HAP-1 (cell line): ENCODE results near the gene KDSR.

Experiments
- DNase-seq, 2 experiments: peaks; one replicate each; pipeline ENCODE4 v3.0.0-alpha.2; 2016 to 2020; ENCODE audit warnings: low spot score in 2 of 2
- H3K27me3 ChIP-seq: fragments of 250-450 bp; sonication (Bioruptor Pico); 2 replicates; pipeline ENCODE4 v1.5.1; 2020; ENCODE audit warnings: low read depth, mild to moderate bottlenecking, moderate library complexity
- H3K36me3 ChIP-seq: fragments of 250-450 bp; sonication (Bioruptor Pico); replicated peaks from 2 replicates; pipeline ENCODE4 v1.5.1; 2020; ENCODE audit warnings: mild to moderate bottlenecking
- H3K4me1 ChIP-seq: fragments of 250-450 bp; sonication (Bioruptor Pico); 2 replicates; pipeline ENCODE4 v1.5.1; 2020; ENCODE audit warnings: mild to moderate bottlenecking
- H3K4me3 ChIP-seq: fragments of 250-450 bp; sonication (Bioruptor Pico); 2 replicates; pipeline ENCODE4 v1.5.1; 2020; ENCODE audit warnings: mild to moderate bottlenecking, moderate library complexity
- H3K9me3 ChIP-seq: fragments of 250-450 bp; sonication (Bioruptor Pico); 2 replicates; pipeline ENCODE4 v1.5.1; 2020; ENCODE audit warnings: mild to moderate bottlenecking, moderate library complexity
- in situ Hi-C: fragments of 300-500 bp; cut with MboI; formaldehyde crosslinking; loops from 3 replicates; pipeline ENCODE4 v1.14.3; 2020; ENCODE audit warnings: low sequenced_read_pairs, inconsistent platforms, mixed read lengths

Gene KDSR

DNA sequence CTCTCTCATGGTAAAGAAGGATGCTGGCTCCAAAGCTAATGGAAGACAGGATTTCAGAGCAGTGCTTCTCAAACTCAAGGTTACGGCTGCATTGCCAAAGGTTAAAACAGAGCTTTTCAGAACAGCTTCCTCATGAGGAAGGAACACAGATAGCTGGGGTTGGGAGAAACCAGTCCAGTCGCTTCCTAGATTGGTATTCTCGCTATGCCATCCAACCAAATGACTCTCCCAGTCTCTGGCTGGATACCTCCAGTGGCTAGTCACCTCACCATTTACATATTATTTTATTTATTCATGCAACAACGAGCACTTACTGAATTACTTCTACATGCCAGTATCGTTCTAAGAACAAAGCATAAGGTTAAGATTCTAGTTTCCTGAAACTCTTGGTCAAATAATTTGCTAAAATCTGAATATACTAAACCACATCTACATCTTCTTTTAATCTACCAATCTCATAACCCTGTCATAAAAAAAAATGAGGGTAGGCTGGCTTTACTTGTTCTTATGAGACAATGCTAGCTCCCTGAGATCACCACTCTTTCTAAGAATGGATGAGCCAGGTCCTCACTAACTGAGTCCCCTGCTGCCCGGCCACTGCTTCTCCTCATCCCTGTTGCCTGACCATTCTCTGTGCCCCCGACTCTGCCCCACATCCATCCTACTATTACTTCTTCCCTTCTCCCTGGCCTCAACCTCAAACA lies 20.4 kb downstream of the KDSR start:
- in situ Hi-C loops = loop anchor here (10.0 kb wide), 1 partner anchor 88 kb away; no protein-coding TSS in a partner anchor
- Histone ChIP-seq H3K4me1 (no peaks in the 10 kb centered on the region), H3K36me3 (peaks cover 67% of the 10 kb centered on the region), H3K27me3 (no peaks in the 10 kb centered on the region), H3K4me3 (no peak overlapping the region), H3K9me3 (no peaks in the 10 kb centered on the region)
- DNase-seq = no peak

DNA sequence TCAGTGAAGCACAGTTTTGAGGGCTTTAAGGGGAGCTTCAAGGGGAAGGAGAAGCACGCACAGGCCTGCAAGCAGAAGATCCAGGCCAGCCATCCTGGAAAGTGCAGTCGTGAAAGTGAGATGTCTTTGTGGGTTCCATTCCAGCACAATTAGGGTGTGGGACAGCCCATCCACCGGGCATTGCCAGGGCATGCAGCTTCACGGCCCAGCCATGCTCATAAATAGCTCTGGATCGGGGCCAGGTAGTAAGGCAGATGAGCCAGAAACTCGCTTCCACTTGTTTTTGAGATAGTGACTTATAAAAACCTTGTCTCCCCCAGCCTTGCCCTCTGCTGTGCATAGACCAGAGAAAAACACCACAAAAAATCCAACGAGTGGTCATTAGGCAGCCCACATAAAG lies 21.0 kb downstream of the KDSR start:
- no peak for DNase-seq
- in situ Hi-C loops = loop anchor here (10.0 kb wide), 1 partner anchor 89 kb away; no protein-coding TSS in a partner anchor
- Histone ChIP-seq H3K4me1 (peaks cover 1% of the 10 kb centered on the region; the same call in 1 of the 2 replicates), H3K27me3 (no peaks in the 10 kb centered on the region), H3K4me3 (no peak overlapping the region), H3K36me3 (peaks cover 61% of the 10 kb centered on the region), H3K9me3 (no peaks in the 10 kb centered on the region)

DNA sequence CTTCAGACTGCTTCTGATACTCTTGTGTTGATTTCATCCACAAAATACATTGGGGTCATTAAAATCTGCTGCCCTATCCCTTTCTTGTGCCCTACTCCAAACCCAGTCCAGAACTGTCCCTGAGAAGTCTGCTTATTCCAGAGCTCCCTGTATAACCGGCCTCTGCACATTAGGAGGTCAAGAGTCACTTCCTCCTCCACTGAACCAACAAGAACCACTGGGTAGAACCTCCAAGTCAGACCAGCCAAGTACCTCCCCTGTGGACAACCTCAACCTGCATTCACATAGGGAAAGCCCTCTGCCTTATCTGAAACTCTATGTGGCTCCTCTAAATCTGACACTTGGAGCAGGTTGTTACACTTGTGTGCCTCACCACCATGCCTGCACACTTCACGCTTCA lies 22.1 kb downstream of the KDSR start:
- no peaks in the 10 kb centered on the region for H3K9me3 ChIP-seq
- H3K4me3 ChIP-seq = no peak overlapping the region
- peaks cover 9% of the 10 kb centered on the region for H3K4me1 ChIP-seq
- in situ Hi-C loops = loop anchor here (10.0 kb wide), 1 partner anchor 90 kb away; no protein-coding TSS in a partner anchor
- DNase-seq = no peak
- H3K27me3 ChIP-seq = no peaks in the 10 kb centered on the region
- peaks cover 59% of the 10 kb centered on the region for H3K36me3 ChIP-seq

DNA sequence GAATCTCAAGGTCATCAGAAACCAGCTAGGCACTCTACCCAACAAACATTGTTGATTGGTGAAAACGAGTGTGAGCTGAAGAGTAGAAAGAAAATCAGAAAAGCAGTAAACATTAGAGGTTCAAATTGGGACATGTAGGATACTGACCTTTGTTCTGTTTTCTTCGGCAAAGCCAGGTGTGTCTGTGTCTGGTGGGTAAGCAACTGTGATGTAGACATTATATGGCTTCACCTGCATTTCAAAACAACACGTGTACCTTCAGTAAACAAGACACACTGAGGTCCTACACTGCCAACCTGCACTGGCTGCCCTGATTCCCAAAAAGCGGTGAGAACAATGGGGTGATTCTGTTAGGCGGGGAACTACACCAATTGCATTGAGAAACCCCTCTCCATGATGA lies 22.7 kb downstream of the KDSR start:
- no peak for DNase-seq
- H3K9me3 ChIP-seq = no peaks in the 10 kb centered on the region
- peaks cover 54% of the 10 kb centered on the region for H3K36me3 ChIP-seq
- H3K27me3 ChIP-seq = no peaks in the 10 kb centered on the region
- in situ Hi-C loops = loop anchor here (10.0 kb wide), 1 partner anchor 91 kb away; no protein-coding TSS in a partner anchor
- peaks cover 9% of the 10 kb centered on the region for H3K4me1 ChIP-seq
- H3K4me3 ChIP-seq = no peak overlapping the region

DNA sequence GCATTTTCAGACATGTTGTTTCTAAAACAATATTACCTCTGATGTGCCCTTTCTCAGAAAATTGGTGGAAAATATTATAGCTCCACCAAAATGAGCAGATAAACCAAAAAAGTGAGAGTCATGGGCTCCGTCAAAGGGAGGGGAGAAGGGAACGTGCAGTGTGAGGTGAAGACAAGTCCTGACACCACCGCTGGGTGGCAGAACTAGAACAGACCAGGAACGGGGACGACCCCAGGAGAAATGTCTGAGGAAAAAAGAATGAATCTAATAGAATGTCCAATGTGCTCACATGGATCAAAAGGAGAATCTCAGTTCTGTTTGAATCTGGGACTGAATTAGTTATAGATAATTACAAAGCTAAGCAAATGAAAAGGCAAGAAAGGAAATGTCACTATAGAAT lies 24.8 kb downstream of the KDSR start:
- H3K27me3 ChIP-seq = no peaks in the 10 kb centered on the region
- peak; percentile 58 to 73 for DNase-seq
- no peaks in the 10 kb centered on the region for H3K9me3 ChIP-seq
- peaks cover 9% of the 10 kb centered on the region for H3K4me1 ChIP-seq
- in situ Hi-C loops = loop anchor here (10.0 kb wide), 1 partner anchor 93 kb away; no protein-coding TSS in a partner anchor
- peaks cover 54% of the 10 kb centered on the region for H3K36me3 ChIP-seq
- no peak overlapping the region for H3K4me3 ChIP-seq

DNA sequence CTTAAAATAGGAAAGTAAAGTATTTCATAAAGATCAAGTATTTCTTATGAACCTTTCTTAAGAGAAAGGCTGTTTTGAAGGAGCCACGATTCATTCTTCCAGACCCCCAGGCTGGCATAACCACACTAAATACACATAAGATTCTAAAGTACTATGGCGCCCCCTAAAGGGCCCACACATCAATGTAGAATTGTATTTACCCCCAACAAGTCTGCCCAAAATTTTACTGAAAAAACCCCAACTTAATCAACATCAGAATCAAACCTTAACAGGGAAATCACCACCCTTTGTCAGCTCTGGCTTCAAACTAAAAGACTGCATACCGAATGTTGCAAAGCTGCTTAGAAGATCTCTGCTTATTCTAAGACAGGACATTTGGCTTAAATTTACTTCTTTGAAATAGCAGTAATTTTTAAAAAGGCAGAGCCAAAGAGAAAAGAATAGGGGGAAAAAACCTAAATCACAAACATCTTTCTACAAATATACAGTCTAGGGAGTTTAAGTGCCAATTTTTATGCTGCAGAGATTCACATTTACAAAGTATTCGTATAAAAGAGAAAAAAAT lies 27.0 kb downstream of the KDSR start:
- Histone ChIP-seq H3K36me3 (peaks cover 46% of the 10 kb centered on the region), H3K27me3 (no peaks in the 10 kb centered on the region), H3K4me3 (no peak overlapping the region), H3K4me1 (peaks cover 9% of the 10 kb centered on the region), H3K9me3 (no peaks in the 10 kb centered on the region)
- in situ Hi-C loops = loop anchor here (10.0 kb wide), 1 partner anchor 95 kb away; no protein-coding TSS in a partner anchor
- DNase-seq = peak; percentile 43 to 71

DNA sequence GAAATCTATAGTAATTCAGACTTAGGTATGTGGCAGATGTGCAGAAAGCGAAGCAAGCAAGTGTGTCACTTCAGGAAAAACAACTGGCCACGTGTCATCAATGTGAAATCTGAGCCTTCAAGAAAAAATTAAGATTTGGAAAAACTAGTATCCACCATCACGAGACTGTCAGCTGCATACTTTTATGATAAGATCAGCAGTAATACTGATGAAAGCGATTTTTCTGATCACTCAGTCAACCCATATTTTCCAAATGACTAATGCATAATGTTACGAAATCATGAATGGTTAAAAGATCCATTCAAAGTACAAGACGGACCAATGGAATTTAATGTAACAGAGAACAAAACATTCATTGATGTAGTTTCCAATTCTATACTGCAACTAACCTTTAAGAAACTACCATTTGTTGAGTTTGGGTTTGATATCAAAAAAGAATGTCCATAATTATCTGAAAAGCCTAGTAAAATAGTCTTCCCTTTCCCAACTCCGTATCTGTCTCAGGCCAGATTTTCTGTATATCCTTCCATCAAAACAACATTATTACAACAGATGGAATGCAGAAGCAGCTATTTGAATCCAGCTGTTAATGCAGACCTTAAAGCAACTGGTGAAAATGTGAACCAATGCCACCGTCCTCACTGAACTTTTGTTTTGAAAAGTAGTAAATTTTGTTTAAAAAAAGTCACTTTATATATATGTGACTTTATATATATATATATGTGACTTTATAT lies 30.5 kb downstream of the KDSR start:
- no peak for DNase-seq
- Histone ChIP-seq H3K36me3 (peaks cover 44% of the 10 kb centered on the region), H3K4me1 (peaks cover 9% of the 10 kb centered on the region), H3K4me3 (no peak overlapping the region), H3K27me3 (no peaks in the 10 kb centered on the region), H3K9me3 (no peaks in the 10 kb centered on the region)
- in situ Hi-C loops = no loop called here

DNA sequence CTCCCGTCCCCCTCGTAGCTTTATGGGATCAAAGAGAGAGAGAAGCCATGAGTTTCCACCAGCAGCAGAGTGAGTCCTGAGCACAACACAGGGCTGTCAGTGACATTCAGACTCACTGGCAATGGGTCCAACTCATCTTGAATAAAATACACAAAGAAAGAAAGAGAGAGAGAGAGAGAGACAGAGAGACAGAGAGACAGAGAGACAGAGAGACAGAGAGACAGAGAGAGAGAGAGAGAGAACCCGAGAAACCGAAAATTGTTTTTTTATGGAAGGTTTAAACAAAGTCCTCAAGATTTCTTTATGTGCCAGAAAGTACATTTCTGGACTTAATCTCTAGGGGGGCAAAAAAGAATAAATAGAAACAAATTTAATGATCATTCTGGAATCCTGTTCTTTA lies 35.9 kb downstream of the KDSR start:
- H3K9me3 ChIP-seq = no peaks in the 10 kb centered on the region
- H3K4me1 ChIP-seq = no peaks in the 10 kb centered on the region
- H3K4me3 ChIP-seq = no peak overlapping the region
- no peaks in the 10 kb centered on the region for H3K27me3 ChIP-seq
- DNase-seq = no peak
- peaks cover 34% of the 10 kb centered on the region for H3K36me3 ChIP-seq
- in situ Hi-C loops = no loop called here

DNA sequence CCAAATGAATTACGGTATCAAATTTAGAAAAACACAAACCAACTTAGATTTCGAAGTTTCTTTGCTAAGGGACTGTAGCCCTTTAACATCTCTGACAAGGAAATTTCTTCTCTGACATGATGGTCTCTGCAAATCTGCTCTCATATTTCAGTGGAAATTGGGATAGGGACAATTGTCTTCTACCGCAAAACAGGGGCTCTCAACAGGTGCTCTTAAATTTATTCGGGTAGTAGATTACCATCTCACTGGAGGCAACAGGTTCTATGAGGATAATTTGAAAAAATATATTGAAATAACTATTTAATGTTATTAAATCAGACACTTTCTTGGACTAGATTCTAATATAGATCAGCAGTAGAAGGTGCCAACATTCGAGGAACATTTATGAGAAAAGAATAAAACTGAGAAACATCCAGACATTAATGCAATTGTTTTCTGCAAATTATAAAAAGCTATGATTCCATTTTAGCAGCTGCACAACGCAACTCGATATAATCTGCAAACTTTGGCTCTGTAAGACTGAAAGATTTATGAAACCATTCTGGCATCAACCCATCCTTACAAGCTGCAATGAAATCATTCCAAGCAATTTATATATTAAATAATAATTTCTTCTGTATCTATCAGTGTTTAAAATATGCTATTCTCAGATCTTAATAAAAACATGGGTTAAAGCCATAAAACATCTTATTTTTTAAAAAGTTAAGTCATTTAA lies 37.4 kb downstream of the KDSR start:
- no peaks in the 10 kb centered on the region for H3K9me3 ChIP-seq
- no peaks in the 10 kb centered on the region for H3K4me1 ChIP-seq
- no peak overlapping the region for H3K4me3 ChIP-seq
- in situ Hi-C loops = no loop called here
- peaks cover 25% of the 10 kb centered on the region for H3K36me3 ChIP-seq
- no peaks in the 10 kb centered on the region for H3K27me3 ChIP-seq
- no peak for DNase-seq

DNA sequence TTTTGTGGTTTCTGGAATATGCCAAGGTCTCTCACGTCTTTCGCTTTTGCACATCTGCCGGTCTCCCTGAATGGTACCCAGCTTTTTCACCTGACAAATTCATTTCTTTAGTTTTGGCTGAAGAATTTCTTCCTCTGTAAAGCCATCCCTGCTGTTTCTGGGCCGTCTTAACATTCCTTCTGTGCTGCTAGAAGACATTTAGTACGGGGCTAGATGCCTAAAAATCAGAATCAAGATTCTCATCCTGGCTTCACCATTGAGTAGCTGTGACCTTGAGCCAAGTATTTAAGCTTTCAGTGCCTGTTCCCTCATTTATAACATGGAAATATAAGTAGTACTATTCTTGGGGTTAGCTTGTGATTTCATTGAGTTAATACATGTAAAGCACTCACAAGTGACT lies 41.0 kb downstream of the KDSR start:
- in situ Hi-C loops = no loop called here
- Histone ChIP-seq H3K9me3 (no peaks in the 10 kb centered on the region), H3K36me3 (peaks cover 2% of the 10 kb centered on the region; the same call in 1 of the 2 replicates), H3K4me3 (no peak overlapping the region), H3K4me1 (peaks cover 6% of the 10 kb centered on the region), H3K27me3 (no peaks in the 10 kb centered on the region)
- DNase-seq = no peak

DNA sequence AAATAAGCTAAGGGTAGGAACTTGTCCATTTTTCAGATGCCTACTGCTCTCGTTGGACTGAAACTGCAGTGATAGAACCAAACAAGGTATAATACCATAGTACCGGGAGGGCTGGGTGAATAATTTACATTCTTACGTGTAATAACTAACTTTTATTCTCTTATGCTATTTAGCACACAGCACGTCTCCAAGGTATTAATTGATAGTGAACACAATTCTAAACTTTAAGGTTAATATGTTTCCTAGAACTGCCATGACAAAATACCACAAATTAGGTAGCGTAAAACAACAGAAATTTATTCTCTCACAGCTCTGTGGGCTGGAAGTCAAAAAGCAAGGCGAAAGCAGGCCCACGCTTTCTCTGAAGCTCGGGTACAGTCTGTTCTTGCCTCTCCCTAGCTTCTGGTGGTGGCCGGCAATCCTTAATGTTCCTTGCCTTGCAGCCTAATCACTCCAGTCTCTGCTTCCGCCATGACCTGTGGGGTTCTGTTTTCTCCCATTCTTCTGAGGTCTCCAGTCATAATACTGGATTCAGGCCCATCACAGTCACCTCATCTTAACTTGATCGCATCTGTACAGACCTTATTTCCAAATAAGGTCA lies 41.8 kb downstream of the KDSR start:
- H3K9me3 ChIP-seq = no peaks in the 10 kb centered on the region
- in situ Hi-C loops = no loop called here
- H3K27me3 ChIP-seq = no peaks in the 10 kb centered on the region
- H3K4me3 ChIP-seq = no peak overlapping the region
- DNase-seq = no peak
- H3K36me3 ChIP-seq = no peaks in the 10 kb centered on the region
- H3K4me1 ChIP-seq = peaks cover 10% of the 10 kb centered on the region

DNA sequence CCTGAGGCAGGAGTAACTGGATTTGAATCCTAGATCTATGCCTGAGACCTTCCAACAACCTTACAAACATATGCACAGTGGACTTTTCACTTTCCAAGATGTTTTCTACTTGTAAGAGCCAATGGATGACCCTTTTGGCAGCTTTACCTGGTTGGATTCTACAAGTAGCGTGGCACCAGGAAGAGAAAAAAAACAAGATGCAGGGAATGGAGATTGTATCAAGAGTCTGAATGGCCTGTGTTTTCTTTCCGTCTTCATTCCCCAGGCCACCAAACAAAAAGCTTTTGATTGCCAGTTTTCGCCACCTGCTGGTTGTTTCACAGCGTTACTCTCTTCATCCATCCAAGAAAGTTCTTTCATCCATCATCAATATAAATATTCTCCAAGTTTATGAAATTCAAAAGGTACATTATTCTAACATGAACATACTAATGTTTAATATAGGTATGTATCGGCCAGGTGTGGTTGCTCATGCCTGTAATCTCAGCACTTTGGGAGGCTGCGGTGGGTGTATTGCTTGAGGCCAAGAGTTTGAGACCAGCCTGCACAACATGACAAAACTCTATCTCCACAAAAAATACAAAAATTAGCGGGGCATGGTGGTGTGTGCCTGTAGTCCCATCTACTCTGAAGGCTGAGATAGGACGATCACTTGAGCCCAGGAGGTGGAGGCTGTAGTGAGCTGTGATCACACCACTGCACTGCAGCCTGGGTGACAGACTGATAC lies 43.9 kb downstream of the KDSR start:
- peak; percentile 74 to 80 for DNase-seq
- Histone ChIP-seq H3K36me3 (no peaks in the 10 kb centered on the region), H3K4me1 (peaks cover 10% of the 10 kb centered on the region), H3K27me3 (no peaks in the 10 kb centered on the region), H3K4me3 (no peak overlapping the region), H3K9me3 (no peaks in the 10 kb centered on the region)
- in situ Hi-C loops = loop anchor here (25.0 kb wide), 1 partner anchor 186 kb away; no protein-coding TSS in a partner anchor
